Measurements from ENCODE around the gene NSL1.
"Not testable (repeated sequence)": the region's sequence is repeated elsewhere in the genome, so short reads cannot be mapped to it uniquely, and the experiment has no call there.

- TF ChIP-seq, protein P1, sequence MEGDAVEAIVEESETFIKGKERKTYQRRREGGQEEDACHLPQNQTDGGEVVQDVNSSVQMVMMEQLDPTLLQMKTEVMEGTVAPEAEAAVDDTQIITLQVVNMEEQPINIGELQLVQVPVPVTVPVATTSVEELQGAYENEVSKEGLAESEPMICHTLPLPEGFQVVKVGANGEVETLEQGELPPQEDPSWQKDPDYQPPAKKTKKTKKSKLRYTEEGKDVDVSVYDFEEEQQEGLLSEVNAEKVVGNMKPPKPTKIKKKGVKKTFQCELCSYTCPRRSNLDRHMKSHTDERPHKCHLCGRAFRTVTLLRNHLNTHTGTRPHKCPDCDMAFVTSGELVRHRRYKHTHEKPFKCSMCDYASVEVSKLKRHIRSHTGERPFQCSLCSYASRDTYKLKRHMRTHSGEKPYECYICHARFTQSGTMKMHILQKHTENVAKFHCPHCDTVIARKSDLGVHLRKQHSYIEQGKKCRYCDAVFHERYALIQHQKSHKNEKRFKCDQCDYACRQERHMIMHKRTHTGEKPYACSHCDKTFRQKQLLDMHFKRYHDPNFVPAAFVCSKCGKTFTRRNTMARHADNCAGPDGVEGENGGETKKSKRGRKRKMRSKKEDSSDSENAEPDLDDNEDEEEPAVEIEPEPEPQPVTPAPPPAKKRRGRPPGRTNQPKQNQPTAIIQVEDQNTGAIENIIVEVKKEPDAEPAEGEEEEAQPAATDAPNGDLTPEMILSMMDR (IDR thresholded peaks at IDR 0.05), result not testable (repeated sequence)
- TF ChIP-seq EP300, POLR2A (IDR thresholded peaks at IDR 0.05): not testable (repeated sequence)
Observed at GRCh38 chr1:212711974-212712373, 79.6 kb downstream of the NSL1 start.
